DND-41 (cell line): ENCODE measurements around the gene NBEA.

ENCODE experiments used
- ATAC-seq: fragments of 200-7000 bp; cut with Tn5 transposase; 3 replicates; pipeline ENCODE4 v1.9.1; 2021; ENCODE audit warnings: low read depth; ENCODE audit not compliant: insufficient read depth
- DNase-seq: peaks from one replicate; pipeline ENCODE4 v3.0.0-alpha.2; 2020
- H2AFZ ChIP-seq: 2 replicates; pipeline ENCODE4 v1.6.0; 2012; ENCODE audit warnings: low read depth, low read length
- H3K27ac ChIP-seq: 2 replicates; pipeline ENCODE4 v1.5.1; 2012; ENCODE audit warnings: low read length, inconsistent platforms
- H3K27me3 ChIP-seq: fragments of 200-600 bp; sonication (generic); 2 replicates; pipeline ENCODE4 v1.6.0; 2012; ENCODE audit warnings: low read length, mild to moderate bottlenecking, inconsistent platforms; ENCODE audit not compliant: insufficient read depth, poor library complexity
- H3K36me3 ChIP-seq: 2 replicates; pipeline ENCODE4 v1.5.1; 2012; ENCODE audit warnings: low read length, inconsistent platforms; ENCODE audit not compliant: insufficient read depth
- H3K4me1 ChIP-seq: 2 replicates; pipeline ENCODE4 v1.5.1; 2012; ENCODE audit warnings: mild to moderate bottlenecking, low read length; ENCODE audit not compliant: insufficient read depth
- H3K4me2 ChIP-seq: 2 replicates; pipeline ENCODE4 v1.6.0; 2012; ENCODE audit warnings: mild to moderate bottlenecking, moderate library complexity, low read length, inconsistent platforms; ENCODE audit not compliant: insufficient read depth
- H3K4me3 ChIP-seq, 2 experiments: fragments of 200-600 bp in 1 of 2; shearing (Covaris generic) in 1 of 2; 2 replicates each; pipeline ENCODE4 v1.5.1; 2012 to 2016; ENCODE audit warnings: inconsistent platforms in 2 of 2, low read length in 2 of 2, mild to moderate bottlenecking in 2 of 2, low read depth in 1 of 2, moderate library complexity in 1 of 2
- H3K79me2 ChIP-seq: 2 replicates; pipeline ENCODE4 v1.6.0; 2012; ENCODE audit warnings: low read length, inconsistent platforms; ENCODE audit not compliant: insufficient read depth
- H3K9ac ChIP-seq: 2 replicates; pipeline ENCODE4 v1.6.0; 2012; ENCODE audit warnings: low read depth, mild to moderate bottlenecking, inconsistent platforms, low read length, moderate library complexity
- H3K9me3 ChIP-seq: 2 replicates; pipeline ENCODE4 v1.5.1; 2012; ENCODE audit warnings: low read length, moderate library complexity, mild to moderate bottlenecking, inconsistent platforms; ENCODE audit not compliant: insufficient read depth, severe bottlenecking
- H4K20me1 ChIP-seq: 2 replicates; pipeline ENCODE4 v1.6.0; 2012; ENCODE audit warnings: low read length; ENCODE audit not compliant: insufficient read depth
- CTCF ChIP-seq: IDR thresholded peaks from 2 replicates; pipeline ENCODE4 v1.5.1; 2012; ENCODE audit warnings: borderline replicate concordance, low read length, moderate library complexity, mild to moderate bottlenecking; ENCODE audit not compliant: poor library complexity, severe bottlenecking; ENCODE audit errors: extremely low read depth
- EZH2 ChIP-seq: IDR thresholded peaks from 3 replicates; pipeline ENCODE4 v1.6.1; 2012; ENCODE audit warnings: borderline replicate concordance, low read depth, mild to moderate bottlenecking, moderate library complexity, low read length, inconsistent platforms; ENCODE audit not compliant: severe bottlenecking

Gene NBEA

GRCh38 chr13:35179920-35180663 is 238.0 kb downstream of the NBEA start:
- Histone ChIP-seq H2AFZ (no peak overlapping the region), H3K9me3 (no peaks in the 10 kb centered on the region), H4K20me1 (no peaks in the 10 kb centered on the region), H3K4me2 (no peak overlapping the region), H3K9ac (no peak overlapping the region), H3K4me3 (no peak overlapping the region), H3K36me3 (no peaks in the 10 kb centered on the region; the same call in 1 of the 2 replicates), H3K27me3 (no peaks in the 10 kb centered on the region), H3K27ac (no peak overlapping the region), H3K4me1 (no peaks in the 10 kb centered on the region), H3K79me2 (no peaks in the 10 kb centered on the region)
- ATAC-seq, result no peak
- no peak for DNase-seq
- TF ChIP-seq EZH2, result no peak
- TF ChIP-seq CTCF, result no peak

- no peak overlapping the region for H3K27ac ChIP-seq
- no peaks in the 10 kb centered on the region for H3K9me3 ChIP-seq
- no peak for DNase-seq
- H3K36me3 ChIP-seq, result no peaks in the 10 kb centered on the region
- H3K27me3 ChIP-seq, result no peaks in the 10 kb centered on the region
- H4K20me1 ChIP-seq, result no peaks in the 10 kb centered on the region
- TF ChIP-seq EZH2, result no peak
- no peak for TF ChIP-seq CTCF
- no peak overlapping the region for H3K9ac ChIP-seq
- H3K79me2 ChIP-seq, result no peaks in the 10 kb centered on the region
- H2AFZ ChIP-seq, result no peak overlapping the region
- H3K4me3 ChIP-seq, result no peak overlapping the region
- no peaks in the 10 kb centered on the region for H3K4me1 ChIP-seq
- no peak for ATAC-seq
- H3K4me2 ChIP-seq, result no peak overlapping the region
Observed at GRCh38 chr13:35190241-35190640, 248.2 kb downstream of the NBEA start.

GRCh38 chr13:35191883-35192282 is 249.8 kb downstream of the NBEA start:
- Histone ChIP-seq H3K27me3 (no peaks in the 10 kb centered on the region), H3K9me3 (no peaks in the 10 kb centered on the region), H3K9ac (no peak overlapping the region), H3K79me2 (no peaks in the 10 kb centered on the region), H2AFZ (no peak overlapping the region), H3K36me3 (peaks cover 3% of the 10 kb centered on the region; the same call in 1 of the 2 replicates), H3K4me2 (no peak overlapping the region), H3K4me1 (no peaks in the 10 kb centered on the region), H3K27ac (no peak overlapping the region), H4K20me1 (no peaks in the 10 kb centered on the region), H3K4me3 (no peak overlapping the region)
- ATAC-seq (no peak), DNase-seq (no peak)
- TF ChIP-seq EZH2, result no peak
- TF ChIP-seq CTCF, result no peak
